ENCODE data around the gene FIGN.

GRCh38 chr2:163711699-163712098 is 24.1 kb downstream of the FIGN start:
- TF ChIP-seq MYC (IDR thresholded peaks at IDR 0.05; ENCODE audit: low read depth, low read length) (no peak), CTCF (IDR thresholded peaks at IDR 0.05; ENCODE audit: extremely low read depth in 1 of 2, insufficient read depth in 1 of 2, low read depth in 1 of 2, low read length in 2 of 2) (no peak), POLR2AphosphoS5 (IDR thresholded peaks at IDR 0.05; ENCODE audit: insufficient read depth, low read depth, low read length) (no peak), POLR2A (IDR thresholded peaks at IDR 0.05; ENCODE audit: low read depth, low read length) (no peak), EZH2 (IDR thresholded peaks at IDR 0.05; ENCODE audit: borderline replicate concordance, low read depth, low read length, severe bottlenecking) (no peak), GATA2 (IDR thresholded peaks at IDR 0.05; ENCODE audit: insufficient read depth, insufficient read length, low read depth, low read length) (no peak), MAX (IDR thresholded peaks at IDR 0.05; ENCODE audit: insufficient read depth, insufficient read length) (no peak), JUN (IDR thresholded peaks at IDR 0.05; ENCODE audit: borderline replicate concordance, insufficient read depth, insufficient read length, low read depth) (no peak), FOS (IDR thresholded peaks at IDR 0.05; ENCODE audit: borderline replicate concordance, insufficient read depth, low read length) (no peak)
